Nephron progenitor cell (in vitro differentiated cells): ENCODE results near the gene PEMT.

ENCODE experiments used
- DNase-seq: peaks from one replicate; pipeline ENCODE4 v3.0.0; 2021
- H3K27ac Mint-ChIP-seq: 2 replicates; pipeline ENCODE4 v1.8.0; 2021; ENCODE audit warnings: mild to moderate bottlenecking, moderate library complexity, mixed read lengths
- H3K27me3 Mint-ChIP-seq: 2 replicates; pipeline ENCODE4 v1.8.0; 2021; ENCODE audit warnings: mild to moderate bottlenecking, low read depth, mixed read lengths; ENCODE audit not compliant: poor library complexity
- H3K36me3 Mint-ChIP-seq: 2 replicates; pipeline ENCODE4 v1.8.0; 2021; ENCODE audit warnings: low read depth, mixed read lengths
- H3K4me1 Mint-ChIP-seq: 2 replicates; pipeline ENCODE4 v1.8.0; 2021; ENCODE audit warnings: mixed read lengths
- H3K4me3 Mint-ChIP-seq: 2 replicates; pipeline ENCODE4 v1.8.0; 2021; ENCODE audit warnings: mild to moderate bottlenecking, moderate library complexity, mixed read lengths
- H3K9me3 Mint-ChIP-seq: 2 replicates; pipeline ENCODE4 v1.8.0; 2021; ENCODE audit warnings: mild to moderate bottlenecking, moderate library complexity, mixed read lengths
- TF ChIP-seq, protein P1 (sequence below): fragments of 200-600 bp; sonication (generic); IDR thresholded peaks from 2 replicates; pipeline ENCODE4 v1.5.0; 2021; ENCODE audit warnings: antibody characterized with exemption

Gene PEMT

DNA sequence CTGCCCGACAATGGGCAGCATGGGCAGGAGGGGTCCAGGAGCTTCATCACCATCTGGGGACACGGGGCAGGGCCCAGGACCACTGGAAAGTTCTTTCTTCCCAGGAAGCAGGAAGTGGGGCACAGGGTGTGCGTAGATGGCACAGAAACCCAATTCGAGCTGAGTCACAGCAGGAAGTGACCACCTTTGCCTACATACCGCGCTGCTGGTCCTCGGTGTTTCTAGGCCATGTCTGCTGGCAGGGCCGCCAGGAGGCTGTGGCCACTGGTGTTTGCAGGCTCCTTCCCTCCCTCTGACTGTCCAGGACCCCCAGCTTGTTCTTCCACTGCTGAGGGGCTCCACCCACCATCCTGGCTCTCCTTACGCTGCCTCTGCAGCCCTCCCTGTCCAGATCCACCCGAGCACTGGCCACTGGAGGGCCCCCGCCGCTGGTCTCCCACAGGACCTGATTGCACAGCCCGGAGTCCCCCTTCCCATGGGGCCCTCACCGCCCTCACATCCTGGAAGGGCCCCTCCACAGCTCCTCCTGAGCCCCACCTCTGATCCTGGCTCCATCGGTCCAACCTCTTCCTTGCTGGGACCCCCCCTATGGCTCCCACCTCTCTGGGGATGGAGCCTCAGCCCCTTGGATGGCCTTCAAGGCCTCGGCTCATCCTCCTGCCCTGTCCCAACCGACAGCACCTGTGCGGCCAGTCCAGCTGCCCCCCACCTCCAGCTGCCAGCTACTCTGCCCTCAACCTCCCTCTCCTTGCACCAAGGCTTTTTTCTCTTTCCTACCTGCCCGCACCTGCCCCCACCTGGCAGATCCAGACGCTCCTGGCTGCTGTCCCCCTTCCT is 80.8 kb downstream of the PEMT start:
- no peak for DNase-seq
- Mint-ChIP-seq H3K4me3 (no peak overlapping the region), H3K36me3 (no peaks in the 10 kb centered on the region), H3K9me3 (no peaks in the 10 kb centered on the region), H3K4me1 (peaks cover 28% of the 10 kb centered on the region), H3K27me3 (no peaks in the 10 kb centered on the region), H3K27ac (no peak overlapping the region)
- TF ChIP-seq, protein P1, sequence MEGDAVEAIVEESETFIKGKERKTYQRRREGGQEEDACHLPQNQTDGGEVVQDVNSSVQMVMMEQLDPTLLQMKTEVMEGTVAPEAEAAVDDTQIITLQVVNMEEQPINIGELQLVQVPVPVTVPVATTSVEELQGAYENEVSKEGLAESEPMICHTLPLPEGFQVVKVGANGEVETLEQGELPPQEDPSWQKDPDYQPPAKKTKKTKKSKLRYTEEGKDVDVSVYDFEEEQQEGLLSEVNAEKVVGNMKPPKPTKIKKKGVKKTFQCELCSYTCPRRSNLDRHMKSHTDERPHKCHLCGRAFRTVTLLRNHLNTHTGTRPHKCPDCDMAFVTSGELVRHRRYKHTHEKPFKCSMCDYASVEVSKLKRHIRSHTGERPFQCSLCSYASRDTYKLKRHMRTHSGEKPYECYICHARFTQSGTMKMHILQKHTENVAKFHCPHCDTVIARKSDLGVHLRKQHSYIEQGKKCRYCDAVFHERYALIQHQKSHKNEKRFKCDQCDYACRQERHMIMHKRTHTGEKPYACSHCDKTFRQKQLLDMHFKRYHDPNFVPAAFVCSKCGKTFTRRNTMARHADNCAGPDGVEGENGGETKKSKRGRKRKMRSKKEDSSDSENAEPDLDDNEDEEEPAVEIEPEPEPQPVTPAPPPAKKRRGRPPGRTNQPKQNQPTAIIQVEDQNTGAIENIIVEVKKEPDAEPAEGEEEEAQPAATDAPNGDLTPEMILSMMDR, result no peak

DNA sequence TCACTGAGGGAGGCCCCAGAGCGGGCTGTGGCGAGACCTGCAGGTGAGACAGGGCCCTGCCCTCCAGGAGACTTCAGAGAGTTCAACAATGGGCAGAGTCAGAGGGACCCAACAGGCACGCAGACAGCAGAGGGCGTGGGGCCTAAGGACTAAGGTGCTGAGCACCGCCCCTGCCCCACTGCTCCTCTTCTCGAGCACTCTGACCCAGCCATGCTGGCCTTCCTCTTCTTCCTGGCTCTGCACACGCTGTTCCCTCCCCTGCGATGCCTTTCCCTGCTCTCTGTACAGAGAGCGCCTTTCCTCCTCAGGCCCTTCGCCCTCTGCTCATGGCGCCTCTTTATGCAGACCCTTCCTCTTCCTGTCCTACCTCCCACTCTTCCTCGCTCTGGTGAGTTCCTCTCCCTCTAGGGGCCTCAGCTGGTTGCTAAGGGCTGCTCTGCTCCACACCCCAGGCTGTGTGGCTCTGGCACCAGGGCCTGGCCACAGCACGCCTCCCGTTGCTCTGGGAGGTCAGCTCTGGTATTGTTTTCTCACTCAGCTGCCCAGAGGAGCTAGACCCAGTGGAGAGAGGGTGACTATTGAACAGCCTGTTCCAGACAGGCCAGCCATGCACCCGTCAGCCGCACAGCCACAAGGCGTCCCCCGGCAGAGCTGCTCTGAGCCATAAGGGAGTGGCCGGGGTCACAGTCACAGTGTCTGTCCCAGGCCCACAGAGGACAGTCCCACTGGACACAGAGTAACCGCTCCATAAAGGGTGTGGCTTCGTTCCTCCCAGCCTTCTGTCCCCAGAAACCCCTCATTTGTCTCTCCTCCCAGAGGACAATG is 81.7 kb downstream of the PEMT start:
- DNase-seq, result no peak

DNA sequence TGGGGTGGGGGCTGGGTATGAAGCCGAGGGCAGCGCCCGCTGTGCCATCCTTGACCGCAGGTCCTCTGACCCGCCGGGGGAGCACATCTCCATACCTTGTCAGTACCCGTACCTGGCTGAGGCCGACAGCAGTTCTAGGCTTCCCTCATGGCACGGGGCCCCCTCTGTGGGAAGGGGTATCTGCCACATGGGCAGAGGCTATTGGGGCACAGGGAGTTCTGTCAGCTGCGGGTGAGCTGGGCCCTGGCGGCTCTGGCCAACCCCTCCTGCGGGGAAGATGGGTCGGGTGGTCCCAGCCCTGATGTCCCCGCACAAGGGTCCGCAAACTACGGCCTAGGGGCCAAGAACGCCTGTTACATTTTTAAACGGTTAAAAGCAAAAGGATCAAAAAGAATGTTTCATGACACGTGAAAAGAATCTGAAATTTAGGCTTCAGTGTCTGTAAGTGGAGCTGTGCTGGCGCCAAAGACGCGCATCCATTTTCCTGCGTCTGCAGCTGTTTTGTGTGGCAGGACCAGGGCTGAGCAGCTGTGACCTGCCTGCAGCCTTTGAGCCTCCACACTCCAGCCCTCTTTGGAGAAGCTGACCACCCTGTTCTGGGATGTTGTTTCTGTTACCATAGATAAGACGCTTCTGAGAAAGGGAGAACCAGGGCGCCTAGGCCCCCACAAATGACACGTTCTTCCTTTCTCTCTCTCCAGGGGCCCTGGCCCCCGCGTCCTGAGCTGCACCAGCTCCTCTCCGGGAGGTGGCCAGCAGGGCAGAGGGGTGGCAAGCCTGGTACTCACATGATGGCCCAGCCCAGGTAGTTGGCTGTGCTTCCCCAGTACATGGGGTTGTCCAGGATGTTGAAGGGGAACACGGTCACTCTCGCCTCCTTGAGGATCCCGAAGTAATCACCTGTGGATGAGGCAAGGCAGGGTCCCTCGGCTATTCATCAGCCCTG is 82.6 kb downstream of the PEMT start:
- Mint-ChIP-seq H3K4me3 (no peak overlapping the region), H3K36me3 (no peaks in the 10 kb centered on the region), H3K9me3 (no peaks in the 10 kb centered on the region), H3K27me3 (no peaks in the 10 kb centered on the region), H3K27ac (no peak overlapping the region), H3K4me1 (peaks cover 13% of the 10 kb centered on the region)
- TF ChIP-seq, protein P1, result no peak
- no peak for DNase-seq

More for the DNA sequence above, 81.7 kb downstream of the PEMT start:
- Mint-ChIP-seq H3K27me3 (no peaks in the 10 kb centered on the region), H3K27ac (peak overlapping the region; percentile 71), H3K36me3 (no peaks in the 10 kb centered on the region), H3K4me3 (no peak overlapping the region), H3K4me1 (peaks cover 20% of the 10 kb centered on the region), H3K9me3 (no peaks in the 10 kb centered on the region)
- TF ChIP-seq, protein P1, result no peak

DNA sequence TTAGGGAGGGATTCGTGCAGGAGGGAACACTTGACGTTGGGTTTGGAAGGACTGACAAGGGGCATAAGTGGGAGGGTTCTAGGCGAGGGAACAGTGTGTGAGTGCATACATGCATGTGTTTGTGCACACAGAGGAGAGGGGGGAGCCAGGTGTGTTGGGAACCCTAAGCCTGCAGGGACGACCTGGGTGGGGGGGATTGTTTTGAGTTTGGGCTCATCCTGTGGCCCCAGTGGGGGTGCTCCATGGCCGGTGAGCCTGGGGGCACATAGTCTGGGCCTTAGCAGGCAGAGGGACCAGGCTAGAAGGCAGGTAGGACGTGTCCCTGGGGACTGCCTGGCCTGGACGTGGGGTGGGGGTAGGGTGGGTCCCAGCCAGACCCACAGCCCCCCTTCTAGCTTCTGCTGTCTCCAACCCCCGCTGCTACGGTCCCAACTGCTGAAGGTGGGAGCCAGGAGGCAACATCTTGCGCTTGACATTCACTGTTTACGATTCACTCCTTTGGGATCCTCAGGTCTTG is 83.4 kb downstream of the PEMT start:
- H3K27ac Mint-ChIP-seq, result no peak overlapping the region
- no peaks in the 10 kb centered on the region for H3K36me3 Mint-ChIP-seq
- no peak for DNase-seq
- no peak overlapping the region for H3K4me3 Mint-ChIP-seq
- H3K27me3 Mint-ChIP-seq, result no peaks in the 10 kb centered on the region
- H3K4me1 Mint-ChIP-seq, result peaks cover 17% of the 10 kb centered on the region
- TF ChIP-seq, protein P1, result no peak
- H3K9me3 Mint-ChIP-seq, result no peaks in the 10 kb centered on the region

DNA sequence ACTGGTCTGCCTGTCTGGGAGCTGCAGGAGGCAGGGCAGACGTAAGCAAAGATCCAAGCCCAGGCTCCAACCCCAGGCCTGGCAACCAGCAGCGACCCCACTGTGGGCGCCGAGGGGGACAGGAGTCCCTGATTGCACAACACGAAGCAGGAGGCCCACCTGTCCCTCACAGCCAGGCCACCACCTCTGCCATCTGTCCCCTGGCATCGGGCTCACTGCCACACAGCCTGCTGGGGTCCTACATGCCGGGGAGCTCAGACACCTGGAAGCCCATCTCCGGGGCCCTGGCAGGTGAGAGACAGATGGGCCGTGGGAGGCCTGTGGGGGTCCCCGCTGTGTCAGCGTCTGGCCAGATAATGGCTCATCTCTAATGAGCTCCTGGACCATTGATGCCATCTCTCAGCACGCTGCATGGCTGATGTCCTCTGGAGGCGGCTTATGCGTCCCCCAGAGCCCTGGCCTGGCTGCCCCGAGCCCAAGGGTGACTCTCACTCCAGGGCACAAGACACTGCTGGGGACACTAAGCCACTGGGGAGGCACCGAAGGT is 84.0 kb downstream of the PEMT start:
- no peak for DNase-seq
- Mint-ChIP-seq H3K9me3 (no peaks in the 10 kb centered on the region), H3K4me3 (no peak overlapping the region), H3K27ac (no peak overlapping the region), H3K4me1 (peaks cover 21% of the 10 kb centered on the region), H3K27me3 (no peaks in the 10 kb centered on the region), H3K36me3 (no peaks in the 10 kb centered on the region)
- TF ChIP-seq, protein P1, result no peak
